Measurements from ENCODE around the gene TP53. TPM values are rescaled to one million over a fixed set of nuclear protein-coding genes. Genes with fewer than 3 reads are reported as not detected.

TP53 gene
- polyA plus RNA-seq, 1 donor from 2014 or later = 13.8 TPM

DNA sequence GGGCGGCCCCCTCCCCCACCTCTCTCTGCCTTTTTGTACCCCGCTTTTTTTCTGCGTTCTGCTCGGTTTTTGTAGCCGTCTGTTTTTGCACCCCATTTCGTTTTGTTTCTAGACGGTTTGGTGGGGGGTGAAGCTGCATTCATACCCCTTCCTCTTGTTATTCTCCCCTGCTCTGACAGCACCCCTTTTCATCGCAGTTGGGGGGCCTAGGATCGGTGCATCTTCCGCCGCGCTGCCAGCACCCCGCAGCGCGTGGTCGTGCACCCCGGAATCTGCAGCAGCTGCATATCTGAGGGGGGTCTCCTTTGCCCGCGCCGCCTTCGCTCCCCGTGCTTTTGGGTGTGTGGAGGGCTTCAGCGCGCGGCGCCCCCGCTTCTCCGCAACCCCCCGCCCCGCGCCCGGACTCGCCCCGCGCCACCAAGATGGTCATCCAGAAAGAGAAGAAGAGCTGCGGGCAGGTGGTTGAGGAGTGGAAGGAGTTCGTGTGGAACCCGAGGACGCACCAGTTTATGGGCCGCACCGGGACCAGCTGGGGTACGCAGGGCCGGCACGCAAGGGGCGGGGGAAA lies 36.1 kb downstream of the TP53 start:
- H3K4me2 ChIP-seq (ENCODE audit: low read length) = peak overlapping the region; percentile 54
- peak overlapping the region; percentile 68 for H2AFZ ChIP-seq (ENCODE audit: low read depth, low read length)
- H3K79me2 ChIP-seq (replicated peaks; ENCODE audit: insufficient read depth, low read length) = peaks cover 10% of the 10 kb centered on the region
- no peaks in the 10 kb centered on the region for H4K20me1 ChIP-seq (ENCODE audit: insufficient read depth)
- peak; percentile 37 for TF ChIP-seq MXI1 (conservative IDR thresholded peaks at IDR 0.05; ENCODE audit: poor library complexity, severe bottlenecking)
- TF ChIP-seq SMC3 (conservative IDR thresholded peaks at IDR 0.05; ENCODE audit: poor library complexity) = no peak
- H3K9ac ChIP-seq (ENCODE audit: low read length) = peak overlapping the region; percentile 86
- no peaks in the 10 kb centered on the region for H3K9me2 ChIP-seq (ENCODE audit: insufficient read depth, low read length)
- H3K36me3 ChIP-seq (ENCODE audit: insufficient read depth, low read length) = no peaks in the 10 kb centered on the region
- peak overlapping the region; percentile 95 for H3K4me3 ChIP-seq (ENCODE audit: low read length)
- peak overlapping the region; percentile 68 for H3K27ac ChIP-seq (ENCODE audit: low read length)
- H3K9me3 ChIP-seq (ENCODE audit: low read length) = no peaks in the 10 kb centered on the region
- no peaks in the 10 kb centered on the region for H3F3A ChIP-seq (ENCODE audit: insufficient read depth, low read length, poor library complexity, severe bottlenecking)
- H3K27me3 ChIP-seq (ENCODE audit: insufficient read depth, low read depth, low read length) = no peaks in the 10 kb centered on the region

DNA sequence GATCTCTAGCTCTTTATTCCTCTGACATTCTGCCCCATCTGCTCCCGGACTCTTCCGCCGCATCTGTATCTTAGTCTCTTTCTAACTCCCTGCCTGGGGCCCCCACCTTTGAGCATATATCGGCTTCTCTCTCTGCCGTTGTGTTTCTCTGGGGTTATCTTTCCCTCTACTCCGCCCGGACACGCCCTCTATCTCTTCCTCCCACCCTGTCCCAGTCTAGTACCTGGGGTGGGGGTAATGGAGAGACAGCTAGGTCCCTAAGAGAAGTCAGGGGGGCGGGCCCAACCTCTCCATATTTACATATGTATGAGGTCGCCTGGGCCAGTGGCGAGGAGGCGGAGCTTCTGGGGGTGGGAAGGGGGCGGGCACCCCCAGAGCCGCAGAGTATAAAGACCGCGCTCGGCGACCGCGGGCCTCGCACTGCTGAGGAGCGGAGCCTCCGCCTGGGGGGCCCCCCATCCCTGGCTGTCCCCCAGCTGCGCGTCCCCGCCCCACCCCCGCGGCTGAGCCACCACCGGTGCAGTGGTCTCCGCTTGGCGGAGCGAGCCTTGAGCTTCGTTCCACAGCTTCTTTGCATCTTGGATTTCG lies 36.7 kb downstream of the TP53 start, which contains the start of gene ATP1B2:
TSS of gene ATP1B2 (plus strand) at position 418 of the 588 bp plus-strand sequence. CDS start 593 bp downstream, outside the sequence.
- no peaks in the 10 kb centered on the region for H3K9me3 ChIP-seq (ENCODE audit: low read length)
- H3K79me2 ChIP-seq (replicated peaks; ENCODE audit: insufficient read depth, low read length) = peaks cover 10% of the 10 kb centered on the region
- H2AFZ ChIP-seq (ENCODE audit: low read depth, low read length) = peak within 1 kb of the TSS; percentile 68

DNA sequence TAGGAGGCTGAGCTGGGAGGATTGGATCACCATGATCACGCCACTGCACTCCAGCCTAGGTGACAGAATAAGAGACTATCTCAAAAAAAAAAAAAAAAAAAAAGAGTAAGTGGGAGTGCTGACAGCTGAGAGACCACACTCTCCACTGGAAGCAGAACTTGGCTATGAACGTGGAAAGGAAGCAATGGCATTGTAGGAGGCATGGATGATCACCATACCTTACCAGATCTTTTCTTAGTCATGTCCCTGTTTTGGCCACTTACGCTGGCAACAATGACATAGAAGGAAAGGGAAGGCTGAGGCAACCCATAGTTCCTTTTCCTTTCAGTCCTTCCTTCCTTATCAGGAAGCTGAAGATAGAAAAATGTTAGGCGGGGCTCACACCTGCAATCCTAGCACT lies 40.3 kb downstream of the TP53 start:
- Histone ChIP-seq H2AFZ (ENCODE audit: low read depth, low read length) (no peak overlapping the region), H3K36me3 (ENCODE audit: insufficient read depth, low read length) (no peaks in the 10 kb centered on the region), H3K9me3 (ENCODE audit: low read length) (no peaks in the 10 kb centered on the region), H3K27ac (ENCODE audit: low read length) (no peak overlapping the region), H4K20me1 (ENCODE audit: insufficient read depth) (no peaks in the 10 kb centered on the region), H3K4me3 (ENCODE audit: low read length) (no peak overlapping the region), H3K4me2 (ENCODE audit: low read length) (no peak overlapping the region), H3F3A (ENCODE audit: insufficient read depth, low read length, poor library complexity, severe bottlenecking) (no peaks in the 10 kb centered on the region), H3K9ac (ENCODE audit: low read length) (no peak overlapping the region), H3K79me2 (replicated peaks; ENCODE audit: insufficient read depth, low read length) (peaks cover 4% of the 10 kb centered on the region), H3K9me2 (ENCODE audit: insufficient read depth, low read length) (no peaks in the 10 kb centered on the region), H3K27me3 (ENCODE audit: insufficient read depth, low read depth, low read length) (no peaks in the 10 kb centered on the region)
- TF ChIP-seq, protein P1, sequence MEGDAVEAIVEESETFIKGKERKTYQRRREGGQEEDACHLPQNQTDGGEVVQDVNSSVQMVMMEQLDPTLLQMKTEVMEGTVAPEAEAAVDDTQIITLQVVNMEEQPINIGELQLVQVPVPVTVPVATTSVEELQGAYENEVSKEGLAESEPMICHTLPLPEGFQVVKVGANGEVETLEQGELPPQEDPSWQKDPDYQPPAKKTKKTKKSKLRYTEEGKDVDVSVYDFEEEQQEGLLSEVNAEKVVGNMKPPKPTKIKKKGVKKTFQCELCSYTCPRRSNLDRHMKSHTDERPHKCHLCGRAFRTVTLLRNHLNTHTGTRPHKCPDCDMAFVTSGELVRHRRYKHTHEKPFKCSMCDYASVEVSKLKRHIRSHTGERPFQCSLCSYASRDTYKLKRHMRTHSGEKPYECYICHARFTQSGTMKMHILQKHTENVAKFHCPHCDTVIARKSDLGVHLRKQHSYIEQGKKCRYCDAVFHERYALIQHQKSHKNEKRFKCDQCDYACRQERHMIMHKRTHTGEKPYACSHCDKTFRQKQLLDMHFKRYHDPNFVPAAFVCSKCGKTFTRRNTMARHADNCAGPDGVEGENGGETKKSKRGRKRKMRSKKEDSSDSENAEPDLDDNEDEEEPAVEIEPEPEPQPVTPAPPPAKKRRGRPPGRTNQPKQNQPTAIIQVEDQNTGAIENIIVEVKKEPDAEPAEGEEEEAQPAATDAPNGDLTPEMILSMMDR (IDR thresholded peaks at IDR 0.05; ENCODE audit: poor library complexity, severe bottlenecking) = no peak
- TF ChIP-seq SMC3 (conservative IDR thresholded peaks at IDR 0.05; ENCODE audit: poor library complexity) (no peak), RAD21 (conservative IDR thresholded peaks at IDR 0.05) (no peak), MXI1 (conservative IDR thresholded peaks at IDR 0.05; ENCODE audit: poor library complexity, severe bottlenecking) (no peak), EZH2 (IDR thresholded peaks at IDR 0.05; ENCODE audit: borderline replicate concordance, insufficient read depth, low read length, poor library complexity, severe bottlenecking) (no peak), EP300 (conservative IDR thresholded peaks at IDR 0.05; ENCODE audit: poor library complexity, severe bottlenecking) (no peak), POLR2AphosphoS5 (IDR thresholded peaks at IDR 0.05) (no peak), TAF1 (IDR thresholded peaks at IDR 0.05; ENCODE audit: low read depth) (no peak)
- TF ChIP-seq, protein P2, sequence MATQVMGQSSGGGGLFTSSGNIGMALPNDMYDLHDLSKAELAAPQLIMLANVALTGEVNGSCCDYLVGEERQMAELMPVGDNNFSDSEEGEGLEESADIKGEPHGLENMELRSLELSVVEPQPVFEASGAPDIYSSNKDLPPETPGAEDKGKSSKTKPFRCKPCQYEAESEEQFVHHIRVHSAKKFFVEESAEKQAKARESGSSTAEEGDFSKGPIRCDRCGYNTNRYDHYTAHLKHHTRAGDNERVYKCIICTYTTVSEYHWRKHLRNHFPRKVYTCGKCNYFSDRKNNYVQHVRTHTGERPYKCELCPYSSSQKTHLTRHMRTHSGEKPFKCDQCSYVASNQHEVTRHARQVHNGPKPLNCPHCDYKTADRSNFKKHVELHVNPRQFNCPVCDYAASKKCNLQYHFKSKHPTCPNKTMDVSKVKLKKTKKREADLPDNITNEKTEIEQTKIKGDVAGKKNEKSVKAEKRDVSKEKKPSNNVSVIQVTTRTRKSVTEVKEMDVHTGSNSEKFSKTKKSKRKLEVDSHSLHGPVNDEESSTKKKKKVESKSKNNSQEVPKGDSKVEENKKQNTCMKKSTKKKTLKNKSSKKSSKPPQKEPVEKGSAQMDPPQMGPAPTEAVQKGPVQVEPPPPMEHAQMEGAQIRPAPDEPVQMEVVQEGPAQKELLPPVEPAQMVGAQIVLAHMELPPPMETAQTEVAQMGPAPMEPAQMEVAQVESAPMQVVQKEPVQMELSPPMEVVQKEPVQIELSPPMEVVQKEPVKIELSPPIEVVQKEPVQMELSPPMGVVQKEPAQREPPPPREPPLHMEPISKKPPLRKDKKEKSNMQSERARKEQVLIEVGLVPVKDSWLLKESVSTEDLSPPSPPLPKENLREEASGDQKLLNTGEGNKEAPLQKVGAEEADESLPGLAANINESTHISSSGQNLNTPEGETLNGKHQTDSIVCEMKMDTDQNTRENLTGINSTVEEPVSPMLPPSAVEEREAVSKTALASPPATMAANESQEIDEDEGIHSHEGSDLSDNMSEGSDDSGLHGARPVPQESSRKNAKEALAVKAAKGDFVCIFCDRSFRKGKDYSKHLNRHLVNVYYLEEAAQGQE (IDR thresholded peaks at IDR 0.05; ENCODE audit: borderline replicate concordance) = no peak

More for the DNA sequence above, 36.7 kb downstream of the TP53 start, which contains the start of gene ATP1B2:
- Histone ChIP-seq H3F3A (ENCODE audit: insufficient read depth, low read length, poor library complexity, severe bottlenecking) (no peaks in the 10 kb centered on the region), H4K20me1 (ENCODE audit: insufficient read depth) (no peaks in the 10 kb centered on the region), H3K27me3 (ENCODE audit: insufficient read depth, low read depth, low read length) (no peaks in the 10 kb centered on the region), H3K4me2 (ENCODE audit: low read length) (peak within 1 kb of the TSS; percentile 54), H3K9ac (ENCODE audit: low read length) (peak within 1 kb of the TSS; percentile 86), H3K4me3 (ENCODE audit: low read length) (peak within 1 kb of the TSS; percentile 95), H3K36me3 (ENCODE audit: insufficient read depth, low read length) (no peaks in the 10 kb centered on the region), H3K9me2 (ENCODE audit: insufficient read depth, low read length) (no peaks in the 10 kb centered on the region), H3K27ac (ENCODE audit: low read length) (peak within 1 kb of the TSS; percentile 68)
- TF ChIP-seq POLR2AphosphoS5 (IDR thresholded peaks at IDR 0.05) (peak; percentile 86), MXI1 (conservative IDR thresholded peaks at IDR 0.05; ENCODE audit: poor library complexity, severe bottlenecking) (no peak), RAD21 (conservative IDR thresholded peaks at IDR 0.05) (no peak)

Measured in neural cell (in vitro differentiated cells).